T-helper 1 cell treated with Interleukin-12 subunit alpha and Interleukin-12 subunit beta and Interleukin-4 antibody, amounts not matched to agents 30 μg/mL and 1 μg/mL, for 36 hours (primary cell): ENCODE measurements around the gene ANAPC15.
"Not testable (repeated sequence)": the region's sequence is repeated elsewhere in the genome, so short reads cannot be mapped to it uniquely, and the experiment has no call there.

ENCODE experiments used
- H3K27ac Mint-ChIP-seq: one replicate; pipeline ENCODE4 v1.8.0; 2021; ENCODE audit warnings: mild to moderate bottlenecking, mixed read lengths
- H3K27me3 Mint-ChIP-seq: one replicate; pipeline ENCODE4 v1.8.0; 2021; ENCODE audit warnings: low read depth, mixed read lengths
- H3K36me3 Mint-ChIP-seq: one replicate; pipeline ENCODE4 v1.8.0; 2021; ENCODE audit warnings: low read depth, mixed read lengths
- H3K4me1 Mint-ChIP-seq: one replicate; pipeline ENCODE4 v1.8.0; 2021; ENCODE audit warnings: low read depth, mixed read lengths
- H3K4me3 Mint-ChIP-seq: one replicate; pipeline ENCODE4 v1.8.0; 2021; ENCODE audit warnings: mild to moderate bottlenecking, moderate library complexity, mixed read lengths
- H3K9me3 Mint-ChIP-seq: one replicate; pipeline ENCODE4 v1.8.0; 2021; ENCODE audit warnings: mixed read lengths

ANAPC15 gene

GRCh38 chr11:72136684-72137262 lies 24.3 kb upstream of the ANAPC15 start:
- H3K27ac Mint-ChIP-seq, result no peak overlapping the region
- peaks cover 28% of the 10 kb centered on the region for H3K27me3 Mint-ChIP-seq
- no peak overlapping the region for H3K4me3 Mint-ChIP-seq
- no peaks in the 10 kb centered on the region for H3K36me3 Mint-ChIP-seq
- peaks cover 7% of the 10 kb centered on the region for H3K9me3 Mint-ChIP-seq
- peaks cover 13% of the 10 kb centered on the region for H3K4me1 Mint-ChIP-seq

- peaks cover 6% of the 10 kb centered on the region for H3K4me1 Mint-ChIP-seq
- H3K27me3 Mint-ChIP-seq, result peaks cover 28% of the 10 kb centered on the region
- H3K27ac Mint-ChIP-seq, result no peak overlapping the region
- no peak overlapping the region for H3K4me3 Mint-ChIP-seq
- no peaks in the 10 kb centered on the region for H3K36me3 Mint-ChIP-seq
- peaks cover 7% of the 10 kb centered on the region for H3K9me3 Mint-ChIP-seq
Observed at GRCh38 chr11:72135891-72136683, 23.6 kb upstream of the ANAPC15 start.

- H3K36me3 Mint-ChIP-seq, H3K4me1 Mint-ChIP-seq, H3K27ac Mint-ChIP-seq, H3K4me3 Mint-ChIP-seq, H3K9me3 Mint-ChIP-seq: not testable (repeated sequence)
- H3K27me3 Mint-ChIP-seq, result peaks cover 28% of the 10 kb centered on the region
Observed at GRCh38 chr11:72135473-72135872, 23.0 kb upstream of the ANAPC15 start, which contains the start of gene FOLR3. TSS of gene FOLR3 (plus strand) at chr11:72135725. CDS start at chr11:72135953, 228 bp downstream.

- peaks cover 3% of the 10 kb centered on the region for H3K4me1 Mint-ChIP-seq
- peaks cover 18% of the 10 kb centered on the region for H3K9me3 Mint-ChIP-seq
- peaks cover 35% of the 10 kb centered on the region for H3K27me3 Mint-ChIP-seq
- H3K4me3 Mint-ChIP-seq, result no peak overlapping the region
- H3K27ac Mint-ChIP-seq, result no peak overlapping the region
- peaks cover 6% of the 10 kb centered on the region for H3K36me3 Mint-ChIP-seq
Observed at GRCh38 chr11:72132646-72133045, 20.2 kb upstream of the ANAPC15 start.

GRCh38 chr11:72129381-72129780 lies 16.9 kb upstream of the ANAPC15 start:
- Mint-ChIP-seq H3K4me1 (no peaks in the 10 kb centered on the region), H3K9me3 (peaks cover 15% of the 10 kb centered on the region), H3K4me3 (no peak overlapping the region), H3K27me3 (peaks cover 35% of the 10 kb centered on the region), H3K27ac (no peak overlapping the region), H3K36me3 (peaks cover 6% of the 10 kb centered on the region)

GRCh38 chr11:72127923-72128322 lies 15.4 kb upstream of the ANAPC15 start:
- H3K27me3 Mint-ChIP-seq, result peaks cover 27% of the 10 kb centered on the region
- peaks cover 6% of the 10 kb centered on the region for H3K36me3 Mint-ChIP-seq
- no peaks in the 10 kb centered on the region for H3K4me1 Mint-ChIP-seq
- no peak overlapping the region for H3K4me3 Mint-ChIP-seq
- peaks cover 15% of the 10 kb centered on the region for H3K9me3 Mint-ChIP-seq
- H3K27ac Mint-ChIP-seq, result no peak overlapping the region

GRCh38 chr11:72125956-72126355 lies 13.5 kb upstream of the ANAPC15 start:
- Mint-ChIP-seq H3K27me3 (peaks cover 12% of the 10 kb centered on the region), H3K4me3 (no peak overlapping the region), H3K36me3 (peaks cover 6% of the 10 kb centered on the region), H3K4me1 (no peaks in the 10 kb centered on the region), H3K9me3 (peaks cover 15% of the 10 kb centered on the region), H3K27ac (no peak overlapping the region)

GRCh38 chr11:72124046-72124445 lies 11.6 kb upstream of the ANAPC15 start:
- Mint-ChIP-seq H3K9me3 (peaks cover 12% of the 10 kb centered on the region), H3K27me3 (peaks cover 8% of the 10 kb centered on the region), H3K36me3 (peaks cover 5% of the 10 kb centered on the region), H3K4me3 (no peak overlapping the region), H3K4me1 (no peaks in the 10 kb centered on the region), H3K27ac (no peak overlapping the region)

GRCh38 chr11:72123117-72123653 lies 10.7 kb upstream of the ANAPC15 start:
- H3K27me3 Mint-ChIP-seq, result no peaks in the 10 kb centered on the region
- no peaks in the 10 kb centered on the region for H3K4me1 Mint-ChIP-seq
- H3K36me3 Mint-ChIP-seq, result no peaks in the 10 kb centered on the region
- H3K4me3 Mint-ChIP-seq, result no peak overlapping the region
- peaks cover 4% of the 10 kb centered on the region for H3K9me3 Mint-ChIP-seq
- no peak overlapping the region for H3K27ac Mint-ChIP-seq

GRCh38 chr11:72122607-72123006 lies 10.1 kb upstream of the ANAPC15 start:
- H3K27me3 Mint-ChIP-seq, result no peaks in the 10 kb centered on the region
- H3K4me1 Mint-ChIP-seq, result no peaks in the 10 kb centered on the region
- no peak overlapping the region for H3K27ac Mint-ChIP-seq
- peaks cover 4% of the 10 kb centered on the region for H3K9me3 Mint-ChIP-seq
- H3K36me3 Mint-ChIP-seq, result no peaks in the 10 kb centered on the region
- H3K4me3 Mint-ChIP-seq, result no peak overlapping the region

- Mint-ChIP-seq H3K27ac (no peak overlapping the region), H3K4me1 (no peaks in the 10 kb centered on the region), H3K36me3 (no peaks in the 10 kb centered on the region), H3K27me3 (no peaks in the 10 kb centered on the region), H3K4me3 (no peak overlapping the region), H3K9me3 (no peaks in the 10 kb centered on the region)
Observed at GRCh38 chr11:72120930-72121329, 8.4 kb upstream of the ANAPC15 start.

- H3K27ac Mint-ChIP-seq, result no peak overlapping the region
- no peaks in the 10 kb centered on the region for H3K27me3 Mint-ChIP-seq
- H3K4me1 Mint-ChIP-seq, result no peaks in the 10 kb centered on the region
- H3K9me3 Mint-ChIP-seq, result no peaks in the 10 kb centered on the region
- no peak overlapping the region for H3K4me3 Mint-ChIP-seq
- H3K36me3 Mint-ChIP-seq, result no peaks in the 10 kb centered on the region
Observed at GRCh38 chr11:72119198-72119597, 6.7 kb upstream of the ANAPC15 start.

GRCh38 chr11:72116019-72116755 lies 3.7 kb upstream of the ANAPC15 start:
- H3K36me3 Mint-ChIP-seq, result no peaks in the 10 kb centered on the region
- no peaks in the 10 kb centered on the region for H3K27me3 Mint-ChIP-seq
- no peak overlapping the region for H3K4me3 Mint-ChIP-seq
- H3K4me1 Mint-ChIP-seq, result peaks cover 14% of the 10 kb centered on the region
- H3K27ac Mint-ChIP-seq, result no peak overlapping the region
- H3K9me3 Mint-ChIP-seq, result peaks cover 5% of the 10 kb centered on the region

GRCh38 chr11:72114570-72114969 lies 2.1 kb upstream of the ANAPC15 start:
- Mint-ChIP-seq H3K4me3 (no peak overlapping the region), H3K27ac (no peak overlapping the region), H3K9me3 (peaks cover 5% of the 10 kb centered on the region), H3K27me3 (no peaks in the 10 kb centered on the region), H3K36me3 (peaks cover 4% of the 10 kb centered on the region), H3K4me1 (peaks cover 18% of the 10 kb centered on the region)
